Measurements from ENCODE around the gene ZCCHC24.
"Not testable (repeated sequence)": the region's sequence is repeated elsewhere in the genome, so short reads cannot be mapped to it uniquely, and the experiment has no call there.

ZCCHC24 gene

DNA sequence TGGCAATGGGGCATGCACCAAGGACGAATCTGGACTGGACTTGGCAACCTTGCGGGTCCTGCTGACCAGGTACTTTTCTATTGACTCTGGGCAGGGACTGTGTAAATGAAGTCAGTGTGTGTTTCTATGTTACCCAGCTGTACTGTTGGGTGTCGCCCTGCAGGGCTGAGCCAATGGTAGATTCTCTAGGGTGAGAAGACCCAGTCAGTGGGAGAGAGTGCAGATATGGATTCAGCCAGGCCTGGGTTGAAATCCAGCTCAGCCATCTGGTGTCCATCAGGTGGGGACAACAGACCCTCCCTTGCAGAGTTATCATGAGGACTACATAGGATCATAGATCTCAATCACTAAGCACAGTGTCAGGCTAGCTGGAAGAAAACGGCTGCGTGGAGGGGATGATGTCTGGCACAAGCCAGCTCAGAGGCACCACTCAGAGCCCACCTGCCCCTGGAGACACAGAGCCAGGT, 103.1 kb downstream of the ZCCHC24 start:
- H3K4me1 Mint-ChIP-seq, result peaks cover 9% of the 10 kb centered on the region
- TF ChIP-seq, protein P1, sequence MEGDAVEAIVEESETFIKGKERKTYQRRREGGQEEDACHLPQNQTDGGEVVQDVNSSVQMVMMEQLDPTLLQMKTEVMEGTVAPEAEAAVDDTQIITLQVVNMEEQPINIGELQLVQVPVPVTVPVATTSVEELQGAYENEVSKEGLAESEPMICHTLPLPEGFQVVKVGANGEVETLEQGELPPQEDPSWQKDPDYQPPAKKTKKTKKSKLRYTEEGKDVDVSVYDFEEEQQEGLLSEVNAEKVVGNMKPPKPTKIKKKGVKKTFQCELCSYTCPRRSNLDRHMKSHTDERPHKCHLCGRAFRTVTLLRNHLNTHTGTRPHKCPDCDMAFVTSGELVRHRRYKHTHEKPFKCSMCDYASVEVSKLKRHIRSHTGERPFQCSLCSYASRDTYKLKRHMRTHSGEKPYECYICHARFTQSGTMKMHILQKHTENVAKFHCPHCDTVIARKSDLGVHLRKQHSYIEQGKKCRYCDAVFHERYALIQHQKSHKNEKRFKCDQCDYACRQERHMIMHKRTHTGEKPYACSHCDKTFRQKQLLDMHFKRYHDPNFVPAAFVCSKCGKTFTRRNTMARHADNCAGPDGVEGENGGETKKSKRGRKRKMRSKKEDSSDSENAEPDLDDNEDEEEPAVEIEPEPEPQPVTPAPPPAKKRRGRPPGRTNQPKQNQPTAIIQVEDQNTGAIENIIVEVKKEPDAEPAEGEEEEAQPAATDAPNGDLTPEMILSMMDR (IDR thresholded peaks at IDR 0.05), result no peak
- H3K27ac Mint-ChIP-seq, result no peak overlapping the region
- DNase-seq, result no peak
- H3K36me3 Mint-ChIP-seq (ENCODE audit: low read depth), result no peaks in the 10 kb centered on the region
- H3K27me3 Mint-ChIP-seq (ENCODE audit: low read depth, poor library complexity), result peaks cover 9% of the 10 kb centered on the region
- no peak overlapping the region for H3K4me3 Mint-ChIP-seq
- H3K9me3 Mint-ChIP-seq, result peaks cover 7% of the 10 kb centered on the region

DNA sequence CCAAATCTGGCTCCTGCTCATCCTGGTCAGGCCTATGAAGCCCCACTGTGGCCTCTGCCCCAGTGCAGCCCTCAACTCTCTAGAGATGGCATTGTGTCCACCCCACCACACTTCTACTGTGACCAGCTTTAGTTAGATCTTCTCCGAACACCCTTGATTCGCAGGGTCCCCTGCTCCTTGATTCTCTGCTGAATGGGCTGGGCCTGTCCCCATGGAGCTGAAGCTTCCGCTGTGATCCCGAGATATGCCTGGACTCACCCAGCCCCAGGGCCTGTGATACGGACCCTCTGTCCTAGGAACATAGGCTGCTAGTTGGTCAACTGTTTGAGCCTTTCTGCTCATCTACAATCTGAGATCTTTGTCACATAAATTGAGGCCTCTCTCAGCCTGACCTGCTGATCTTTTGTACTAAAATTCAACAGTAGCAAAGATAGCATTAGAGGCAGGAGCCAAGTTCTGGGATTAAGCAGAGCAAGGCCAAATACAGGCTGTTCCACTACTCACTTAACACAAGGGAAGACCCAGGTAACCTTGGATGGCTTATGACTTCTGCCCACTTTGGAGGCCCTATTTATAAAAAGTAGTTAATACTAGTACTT, 104.7 kb downstream of the ZCCHC24 start:
- no peaks in the 10 kb centered on the region for H3K36me3 Mint-ChIP-seq (ENCODE audit: low read depth)
- no peak overlapping the region for H3K27ac Mint-ChIP-seq
- H3K9me3 Mint-ChIP-seq, result peaks cover 13% of the 10 kb centered on the region
- TF ChIP-seq, protein P1 (IDR thresholded peaks at IDR 0.05), result no peak
- H3K27me3 Mint-ChIP-seq (ENCODE audit: low read depth, poor library complexity), result peaks cover 6% of the 10 kb centered on the region
- no peak overlapping the region for H3K4me3 Mint-ChIP-seq
- peaks cover 16% of the 10 kb centered on the region for H3K4me1 Mint-ChIP-seq
- no peak for DNase-seq

DNA sequence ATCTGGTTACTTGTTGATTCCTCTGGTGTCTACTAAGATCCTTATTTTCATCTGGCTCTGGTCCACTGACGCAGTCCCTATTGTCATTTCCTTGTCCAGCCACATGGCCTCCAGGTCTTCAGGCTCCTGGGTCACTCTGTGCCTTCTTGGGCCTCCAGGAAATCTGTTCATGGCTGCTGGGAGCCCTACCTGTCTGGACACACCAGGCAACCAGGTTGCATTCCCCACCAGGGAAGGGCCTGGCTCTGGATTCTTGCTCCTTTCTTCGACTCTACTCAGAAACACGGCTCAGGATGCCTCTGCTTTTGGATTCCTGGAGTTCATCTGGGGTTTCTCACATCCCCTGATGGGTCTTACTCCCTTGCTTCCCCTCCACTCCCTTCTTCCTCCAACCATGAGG, 106.2 kb downstream of the ZCCHC24 start:
- H3K27ac Mint-ChIP-seq, result no peak overlapping the region
- H3K4me1 Mint-ChIP-seq, result peaks cover 25% of the 10 kb centered on the region
- no peak for DNase-seq
- no peaks in the 10 kb centered on the region for H3K36me3 Mint-ChIP-seq (ENCODE audit: low read depth)
- peaks cover 13% of the 10 kb centered on the region for H3K9me3 Mint-ChIP-seq
- TF ChIP-seq, protein P1 (IDR thresholded peaks at IDR 0.05), result no peak
- peaks cover 10% of the 10 kb centered on the region for H3K27me3 Mint-ChIP-seq (ENCODE audit: low read depth, poor library complexity)
- no peak overlapping the region for H3K4me3 Mint-ChIP-seq

DNA sequence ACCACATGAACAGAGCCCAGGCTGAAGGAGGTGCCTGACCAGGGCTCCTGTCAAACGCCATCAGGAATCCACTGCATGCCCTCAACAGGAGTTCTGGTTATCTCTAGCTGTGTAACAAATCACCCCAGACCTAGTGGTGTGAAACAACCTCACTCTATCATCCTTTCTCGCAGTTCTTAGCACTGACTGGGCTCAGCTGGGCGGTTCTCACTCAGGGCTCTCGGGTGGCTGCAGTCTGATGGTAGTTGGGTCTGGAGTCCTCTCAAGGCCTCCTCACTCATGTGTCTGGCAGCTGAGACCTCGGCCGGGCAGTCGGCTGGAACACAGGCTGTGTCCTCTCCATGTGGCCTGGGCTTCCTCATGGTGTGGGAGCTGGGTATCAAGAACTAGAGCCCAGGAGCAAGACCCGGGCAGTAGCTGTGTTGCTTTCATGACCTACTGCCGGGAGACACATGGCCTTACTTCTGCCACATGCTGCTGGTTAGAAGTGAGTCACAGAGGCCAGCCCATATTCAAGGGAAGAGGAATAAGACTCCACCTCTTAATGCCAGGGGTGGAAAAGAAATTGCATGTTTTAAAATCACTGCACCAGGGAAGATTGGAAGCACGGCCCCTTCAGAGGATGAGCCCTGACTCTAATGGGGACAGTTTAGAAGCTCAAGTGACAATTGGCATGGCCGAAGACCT, 107.5 kb downstream of the ZCCHC24 start:
- not testable (repeated sequence) for DNase-seq; H3K27me3 Mint-ChIP-seq (ENCODE audit: low read depth, poor library complexity); H3K4me3 Mint-ChIP-seq; H3K27ac Mint-ChIP-seq; H3K36me3 Mint-ChIP-seq (ENCODE audit: low read depth)
- peaks cover 25% of the 10 kb centered on the region for H3K4me1 Mint-ChIP-seq
- H3K9me3 Mint-ChIP-seq, result peaks cover 18% of the 10 kb centered on the region

DNA sequence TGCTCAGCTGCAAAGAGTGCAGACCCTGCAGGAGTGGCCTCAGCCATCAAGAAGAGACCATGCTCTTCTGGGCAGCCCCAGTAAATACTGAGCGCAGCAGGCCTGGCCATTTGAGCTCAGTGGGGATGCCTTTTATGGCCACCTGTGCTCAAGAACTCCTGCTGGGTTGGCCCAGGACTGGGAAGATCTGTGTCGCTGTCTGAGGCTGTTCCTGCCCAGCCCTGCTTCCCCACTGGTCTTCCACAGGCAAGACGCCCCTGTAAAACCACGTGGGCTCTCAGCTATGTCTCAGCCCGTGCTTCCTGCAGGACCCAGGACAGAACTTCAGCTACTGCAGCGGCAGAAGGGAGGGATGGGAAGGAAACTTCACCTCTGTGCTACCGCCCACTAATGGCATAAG, 108.7 kb downstream of the ZCCHC24 start:
- no peak for DNase-seq
- H3K4me3 Mint-ChIP-seq, result no peak overlapping the region
- H3K9me3 Mint-ChIP-seq, result peaks cover 23% of the 10 kb centered on the region
- H3K36me3 Mint-ChIP-seq (ENCODE audit: low read depth), result no peaks in the 10 kb centered on the region
- TF ChIP-seq, protein P1 (IDR thresholded peaks at IDR 0.05), result no peak
- H3K27ac Mint-ChIP-seq, result no peak overlapping the region
- peaks cover 25% of the 10 kb centered on the region for H3K4me1 Mint-ChIP-seq
- H3K27me3 Mint-ChIP-seq (ENCODE audit: low read depth, poor library complexity), result peaks cover 4% of the 10 kb centered on the region

DNA sequence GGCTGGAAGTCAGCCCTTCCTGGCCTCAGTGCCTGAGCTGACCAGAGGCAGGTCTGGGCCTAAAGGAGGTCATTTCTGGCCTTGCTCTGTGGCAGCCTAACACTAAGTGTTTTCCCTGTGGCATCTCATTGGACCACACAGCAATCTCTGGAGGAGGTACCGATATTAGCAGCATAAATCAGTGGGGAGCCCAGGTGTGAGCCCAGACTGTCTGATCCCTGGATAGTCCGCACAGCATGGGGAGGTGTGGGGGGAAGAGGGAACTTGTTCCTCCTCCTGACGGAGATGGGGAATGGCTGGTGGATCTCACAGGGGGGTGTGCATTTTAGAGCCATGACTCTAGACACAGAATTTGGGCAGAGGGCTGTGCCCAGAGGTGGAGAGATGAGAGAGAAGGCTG, 109.1 kb downstream of the ZCCHC24 start:
- DNase-seq, result no peak
- Mint-ChIP-seq H3K9me3 (peaks cover 23% of the 10 kb centered on the region), H3K36me3 (ENCODE audit: low read depth) (no peaks in the 10 kb centered on the region), H3K27me3 (ENCODE audit: low read depth, poor library complexity) (peaks cover 4% of the 10 kb centered on the region), H3K4me3 (no peak overlapping the region), H3K4me1 (peaks cover 25% of the 10 kb centered on the region), H3K27ac (peak overlapping the region; percentile 49)
- TF ChIP-seq, protein P1 (IDR thresholded peaks at IDR 0.05), result no peak
